C4-2B (cell line): ENCODE results near the gene JPT2.

Source experiments
- ZFX ChIP-seq: fragments of 450-650 bp; IDR thresholded peaks from 2 replicates; pipeline ENCODE4 v1.6.1; 2017
- TF ChIP-seq, protein P1 (sequence below): fragments of 450-650 bp; conservative IDR thresholded peaks from 2 replicates; pipeline ENCODE4 v1.5.1; 2017; ENCODE audit warnings: mild to moderate bottlenecking

DNA sequence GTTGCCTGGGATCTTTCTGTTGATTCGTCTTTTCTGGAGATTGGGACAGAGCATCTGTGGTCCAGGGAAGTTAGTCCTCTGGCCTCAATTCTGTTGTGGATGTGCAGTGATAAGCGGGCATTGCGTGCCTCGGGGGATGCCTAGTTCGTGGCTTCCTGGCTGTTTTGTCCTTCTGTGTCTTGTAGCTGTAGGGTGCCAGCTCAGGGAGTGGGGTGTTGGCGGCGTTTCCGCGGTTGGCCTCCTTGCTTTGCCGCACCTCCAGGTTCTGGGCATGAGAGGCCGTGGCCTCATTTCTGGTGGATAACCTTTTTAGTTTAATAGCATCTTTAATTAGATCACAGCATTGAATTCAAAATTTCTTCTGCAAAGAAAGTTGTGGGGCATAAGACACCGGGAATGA is 1.4 kb upstream of the JPT2 start:
- TF ChIP-seq, protein P1, sequence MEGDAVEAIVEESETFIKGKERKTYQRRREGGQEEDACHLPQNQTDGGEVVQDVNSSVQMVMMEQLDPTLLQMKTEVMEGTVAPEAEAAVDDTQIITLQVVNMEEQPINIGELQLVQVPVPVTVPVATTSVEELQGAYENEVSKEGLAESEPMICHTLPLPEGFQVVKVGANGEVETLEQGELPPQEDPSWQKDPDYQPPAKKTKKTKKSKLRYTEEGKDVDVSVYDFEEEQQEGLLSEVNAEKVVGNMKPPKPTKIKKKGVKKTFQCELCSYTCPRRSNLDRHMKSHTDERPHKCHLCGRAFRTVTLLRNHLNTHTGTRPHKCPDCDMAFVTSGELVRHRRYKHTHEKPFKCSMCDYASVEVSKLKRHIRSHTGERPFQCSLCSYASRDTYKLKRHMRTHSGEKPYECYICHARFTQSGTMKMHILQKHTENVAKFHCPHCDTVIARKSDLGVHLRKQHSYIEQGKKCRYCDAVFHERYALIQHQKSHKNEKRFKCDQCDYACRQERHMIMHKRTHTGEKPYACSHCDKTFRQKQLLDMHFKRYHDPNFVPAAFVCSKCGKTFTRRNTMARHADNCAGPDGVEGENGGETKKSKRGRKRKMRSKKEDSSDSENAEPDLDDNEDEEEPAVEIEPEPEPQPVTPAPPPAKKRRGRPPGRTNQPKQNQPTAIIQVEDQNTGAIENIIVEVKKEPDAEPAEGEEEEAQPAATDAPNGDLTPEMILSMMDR, result no peak
- TF ChIP-seq ZFX, result no peak
